ENCODE results near the gene FAM222A. TPM values are rescaled to one million over a fixed set of nuclear protein-coding genes. Genes with fewer than 3 reads are reported as not detected.

Gene FAM222A
- total RNA-seq, 3 donors from 2014 or later (not counting 1 experiment from before 2014, with no cell fraction given): 3.1 to 6.6 (median 4.0) TPM

- intact Hi-C loops (cut with micrococcal nuclease): no loop called here
- ATAC-seq (no peak), DNase-seq (peak in 1 of 2 donors; percentile 11)
- Mint-ChIP-seq H3K4me1 (peaks cover 0 to 10% of the 10 kb centered on the region in 2 donors), H3K4me3 (no peak overlapping the region), H3K27me3 (ENCODE audit: low read depth in 2 of 2) (no peaks in the 10 kb centered on the region), H3K36me3 (no peaks in the 10 kb centered on the region), H3K27ac (no peak overlapping the region), H3K9me3 (no peaks in the 10 kb centered on the region)
- H3K9me3 ChIP-seq (ENCODE audit: control insufficient read depth, insufficient read depth, low read length): no peaks in the 10 kb centered on the region
- no peaks in the 10 kb centered on the region for H3K4me1 ChIP-seq (ENCODE audit: control insufficient read depth, insufficient read depth, low read length)
- no peak overlapping the region for H3K27ac ChIP-seq (ENCODE audit: low read length)
- H3K36me3 ChIP-seq (ENCODE audit: control insufficient read depth, insufficient read depth, low read length): no peaks in the 10 kb centered on the region
- no peaks in the 10 kb centered on the region for H3K27me3 ChIP-seq (ENCODE audit: control insufficient read depth, insufficient read depth, low read length)
- H3K4me3 ChIP-seq (ENCODE audit: low read length): no peak overlapping the region
- WGBS (ENCODE audit: insufficient coverage): 85% methylated on average over 17 of the region's 17 CpGs
- no peak for TF ChIP-seq CTCF (IDR thresholded peaks at IDR 0.05)
Observed at GRCh38 chr12:109770861-109771670, 57.4 kb downstream of the FAM222A start.

GRCh38 chr12:109771746-109772621 is 58.4 kb downstream of the FAM222A start:
- no peaks in the 10 kb centered on the region for H3K27me3 Mint-ChIP-seq (ENCODE audit: low read depth in 2 of 2)
- intact Hi-C loops (cut with micrococcal nuclease): no loop called here
- H3K4me3 ChIP-seq (ENCODE audit: low read length): no peak overlapping the region
- no peaks in the 10 kb centered on the region for H3K4me1 ChIP-seq (ENCODE audit: control insufficient read depth, insufficient read depth, low read length)
- TF ChIP-seq CTCF (IDR thresholded peaks at IDR 0.05): no peak
- H3K9me3 ChIP-seq (ENCODE audit: control insufficient read depth, insufficient read depth, low read length): no peaks in the 10 kb centered on the region
- H3K36me3 Mint-ChIP-seq: no peaks in the 10 kb centered on the region
- ATAC-seq: no peak
- no peak overlapping the region for H3K27ac ChIP-seq (ENCODE audit: low read length)
- WGBS (ENCODE audit: insufficient coverage): 91% methylated on average over 17 of the region's 17 CpGs
- no peaks in the 10 kb centered on the region for H3K36me3 ChIP-seq (ENCODE audit: control insufficient read depth, insufficient read depth, low read length)
- peaks cover 0 to 10% of the 10 kb centered on the region in 2 donors for H3K4me1 Mint-ChIP-seq
- H3K9me3 Mint-ChIP-seq: no peaks in the 10 kb centered on the region
- H3K27ac Mint-ChIP-seq: no peak overlapping the region
- H3K4me3 Mint-ChIP-seq: no peak overlapping the region
- DNase-seq: peak in 1 of 2 donors; percentile 13
- no peaks in the 10 kb centered on the region for H3K27me3 ChIP-seq (ENCODE audit: control insufficient read depth, insufficient read depth, low read length)

- H3K27ac ChIP-seq (ENCODE audit: low read length): no peak overlapping the region
- no peaks in the 10 kb centered on the region for H3K36me3 ChIP-seq (ENCODE audit: control insufficient read depth, insufficient read depth, low read length)
- H3K27me3 ChIP-seq (ENCODE audit: control insufficient read depth, insufficient read depth, low read length): no peaks in the 10 kb centered on the region
- ATAC-seq (no peak), DNase-seq (no peak)
- 69% methylated on average over 12 of the region's 12 CpGs for WGBS (ENCODE audit: insufficient coverage)
- H3K4me3 ChIP-seq (ENCODE audit: low read length): no peak overlapping the region
- Mint-ChIP-seq H3K27me3 (ENCODE audit: low read depth in 2 of 2) (peaks cover 0 to 4% of the 10 kb centered on the region in 2 donors), H3K4me3 (no peak overlapping the region), H3K27ac (no peak overlapping the region), H3K36me3 (no peaks in the 10 kb centered on the region), H3K4me1 (peaks cover 5 to 10% of the 10 kb centered on the region in 2 donors), H3K9me3 (no peaks in the 10 kb centered on the region)
- TF ChIP-seq CTCF (IDR thresholded peaks at IDR 0.05): no peak
- no peaks in the 10 kb centered on the region for H3K9me3 ChIP-seq (ENCODE audit: control insufficient read depth, insufficient read depth, low read length)
- intact Hi-C loops (cut with micrococcal nuclease): no loop called here
- no peaks in the 10 kb centered on the region for H3K4me1 ChIP-seq (ENCODE audit: control insufficient read depth, insufficient read depth, low read length)
Observed at GRCh38 chr12:109772622-109773321, 59.1 kb downstream of the FAM222A start.

All from natural killer cell (primary cell).